CD14-positive monocyte (primary cell): ENCODE data around the gene COL6A1. TPM values are rescaled to one million over a fixed set of nuclear protein-coding genes. Genes with fewer than 3 reads are reported as not detected.

Source experiments
- DNase-seq, 3 donors: peaks; one replicate each; pipeline ENCODE4 v3.0.0-alpha.2; 2011 to 2022
- H2AFZ ChIP-seq: 2 replicates; pipeline ENCODE4 v1.6.0; 2012; ENCODE audit warnings: mild to moderate bottlenecking, low read depth, low read length, inconsistent platforms; ENCODE audit not compliant: insufficient read depth, poor library complexity, severe bottlenecking
- H3K27ac ChIP-seq, 2 donors: 1 replicate in 1 of 2; 2 replicates in 1 of 2; pipeline ENCODE4 v1.5.1; 2012 to 2013; ENCODE audit warnings: low read length in 2 of 2, control low read depth in 1 of 2, inconsistent platforms in 1 of 2, low read depth in 1 of 2, mild to moderate bottlenecking in 1 of 2
- H3K27me3 ChIP-seq, 2 donors: one replicate each; pipeline versions ENCODE4 v1.6.0 to v1.6.1; 2011 to 2013; ENCODE audit warnings: low read length in 2 of 2; ENCODE audit not compliant: control insufficient read depth in 2 of 2, insufficient read depth in 2 of 2
- H3K36me3 ChIP-seq, 2 donors: replicated peaks in 1 of 2; 1 replicate in 1 of 2; 2 replicates in 1 of 2; pipeline versions ENCODE4 v1.5.1 to v1.6.1; 2012 to 2013; ENCODE audit warnings: low read length in 2 of 2, control low read depth in 1 of 2, inconsistent platforms in 1 of 2, mild to moderate bottlenecking in 1 of 2; ENCODE audit not compliant: insufficient read depth in 2 of 2, control insufficient read depth in 1 of 2
- H3K4me1 ChIP-seq, 2 donors: 1 replicate in 1 of 2; 2 replicates in 1 of 2; pipeline versions ENCODE4 v1.5.1 to v1.6.1; 2012 to 2013; ENCODE audit warnings: low read length in 2 of 2, control low read depth in 1 of 2, inconsistent platforms in 1 of 2, mild to moderate bottlenecking in 1 of 2, moderate library complexity in 1 of 2; ENCODE audit not compliant: insufficient read depth in 2 of 2, control insufficient read depth in 1 of 2
- H3K4me2 ChIP-seq: replicated peaks from 2 replicates; pipeline ENCODE3; 2012; ENCODE audit warnings: low read length, moderate library complexity, mild to moderate bottlenecking; ENCODE audit not compliant: poor library complexity, severe bottlenecking; ENCODE audit errors: extremely low read depth
- H3K4me3 ChIP-seq, 3 experiments: fragments of 200-600 bp in 1 of 3; sonication (generic) in 1 of 3; replicated peaks in 1 of 3; 1 replicate in 2 of 3; 2 replicates in 1 of 3; pipeline ENCODE4 v1.5.1; 2011 to 2013; ENCODE audit warnings: low read length in 3 of 3, mild to moderate bottlenecking in 3 of 3, control low read depth in 2 of 3, low read depth in 2 of 3, inconsistent platforms in 1 of 3, moderate library complexity in 1 of 3
- H3K79me2 ChIP-seq: 2 replicates; pipeline ENCODE4 v1.6.0; 2012; ENCODE audit warnings: mild to moderate bottlenecking, control low read depth, inconsistent platforms, low read length, moderate library complexity; ENCODE audit not compliant: insufficient read depth
- H3K9ac ChIP-seq: 2 replicates; pipeline ENCODE4 v1.6.0; 2017; ENCODE audit warnings: low read length, mild to moderate bottlenecking; ENCODE audit not compliant: insufficient read depth, poor library complexity, severe bottlenecking
- H3K9me3 ChIP-seq, 2 donors: replicated peaks in 1 of 2; 1 replicate in 1 of 2; 2 replicates in 1 of 2; pipeline versions ENCODE4 v1.5.1 to v1.6.1; 2012 to 2013; ENCODE audit warnings: low read length in 2 of 2, control low read depth in 1 of 2; ENCODE audit not compliant: control insufficient read depth in 1 of 2, insufficient read depth in 1 of 2
- H4K20me1 ChIP-seq: 2 replicates; pipeline ENCODE4 v1.6.0; 2012; ENCODE audit warnings: mild to moderate bottlenecking, low read length, control low read depth, moderate library complexity; ENCODE audit not compliant: insufficient read depth
- H3K27ac Mint-ChIP-seq, 7 donors: one replicate each; pipeline ENCODE4 v1.8.0; 2020; ENCODE audit warnings: mild to moderate bottlenecking in 7 of 7, mixed read lengths in 7 of 7, moderate library complexity in 6 of 7, inconsistent platforms in 2 of 7
- H3K27me3 Mint-ChIP-seq, 3 donors: one replicate each; pipeline ENCODE4 v1.8.0; 2021 to 2022; ENCODE audit warnings: low read depth in 3 of 3, mild to moderate bottlenecking in 3 of 3, mixed read lengths in 3 of 3, moderate library complexity in 3 of 3, inconsistent platforms in 1 of 3
- H3K36me3 Mint-ChIP-seq, 2 donors: one replicate each; pipeline ENCODE4 v1.8.0; 2020; ENCODE audit warnings: mixed read lengths in 2 of 2, inconsistent platforms in 1 of 2, mild to moderate bottlenecking in 1 of 2
- H3K4me1 Mint-ChIP-seq: one replicate; pipeline ENCODE4 v1.8.0; 2020; ENCODE audit warnings: mild to moderate bottlenecking, mixed read lengths
- H3K4me3 Mint-ChIP-seq, 2 donors: one replicate each; pipeline ENCODE4 v1.8.0; 2020; ENCODE audit warnings: mild to moderate bottlenecking in 2 of 2, mixed read lengths in 2 of 2, moderate library complexity in 1 of 2
- H3K9me3 Mint-ChIP-seq, 7 donors: one replicate each; pipeline ENCODE4 v1.8.0; 2020 to 2022; ENCODE audit warnings: mixed read lengths in 7 of 7, mild to moderate bottlenecking in 6 of 7, moderate library complexity in 6 of 7, inconsistent platforms in 2 of 7
- WGBS: methylation state at CpG from one replicate; pipeline ENCODE4 v1.1.5; 2013; ENCODE audit warnings: missing lambda C conversion rate; ENCODE audit not compliant: insufficient coverage; 5-methylcytosine and 5-hydroxymethylcytosine counted together
- intact Hi-C, 2 donors: fragments of 100-400 bp; cut with micrococcal nuclease; formaldehyde crosslinking; loops; one replicate each; pipeline versions ENCODE4 v1.15.0 to v1.15.1; 2023
- polyA plus RNA-seq, 3 donors: library from polyadenylated mRNA; depleted of rRNA in 1 of 3; unstranded in 2 of 3; stranded (reverse) in 1 of 3; fragments of 300-500 nt in 2 of 3; fragments of >200 nt in 1 of 3; fragmentation: Illumina TruSeq in 2 of 3; gene quantifications; 1 replicate in 2 of 3; 2 replicates in 1 of 3; pipeline ENCODE4 v1.2.3, GENCODE V29; 2012 to 2021
- TF ChIP-seq, protein P1 (sequence below): fragments of 200-600 bp; IDR thresholded peaks from one replicate; pipeline ENCODE4 v1.8.0; 2022; ENCODE audit warnings: antibody characterized with exemption, mild to moderate bottlenecking

COL6A1 gene
- polyA plus RNA-seq, 3 donors = 0.08 to 0.11 (median 0.10) TPM

DNA sequence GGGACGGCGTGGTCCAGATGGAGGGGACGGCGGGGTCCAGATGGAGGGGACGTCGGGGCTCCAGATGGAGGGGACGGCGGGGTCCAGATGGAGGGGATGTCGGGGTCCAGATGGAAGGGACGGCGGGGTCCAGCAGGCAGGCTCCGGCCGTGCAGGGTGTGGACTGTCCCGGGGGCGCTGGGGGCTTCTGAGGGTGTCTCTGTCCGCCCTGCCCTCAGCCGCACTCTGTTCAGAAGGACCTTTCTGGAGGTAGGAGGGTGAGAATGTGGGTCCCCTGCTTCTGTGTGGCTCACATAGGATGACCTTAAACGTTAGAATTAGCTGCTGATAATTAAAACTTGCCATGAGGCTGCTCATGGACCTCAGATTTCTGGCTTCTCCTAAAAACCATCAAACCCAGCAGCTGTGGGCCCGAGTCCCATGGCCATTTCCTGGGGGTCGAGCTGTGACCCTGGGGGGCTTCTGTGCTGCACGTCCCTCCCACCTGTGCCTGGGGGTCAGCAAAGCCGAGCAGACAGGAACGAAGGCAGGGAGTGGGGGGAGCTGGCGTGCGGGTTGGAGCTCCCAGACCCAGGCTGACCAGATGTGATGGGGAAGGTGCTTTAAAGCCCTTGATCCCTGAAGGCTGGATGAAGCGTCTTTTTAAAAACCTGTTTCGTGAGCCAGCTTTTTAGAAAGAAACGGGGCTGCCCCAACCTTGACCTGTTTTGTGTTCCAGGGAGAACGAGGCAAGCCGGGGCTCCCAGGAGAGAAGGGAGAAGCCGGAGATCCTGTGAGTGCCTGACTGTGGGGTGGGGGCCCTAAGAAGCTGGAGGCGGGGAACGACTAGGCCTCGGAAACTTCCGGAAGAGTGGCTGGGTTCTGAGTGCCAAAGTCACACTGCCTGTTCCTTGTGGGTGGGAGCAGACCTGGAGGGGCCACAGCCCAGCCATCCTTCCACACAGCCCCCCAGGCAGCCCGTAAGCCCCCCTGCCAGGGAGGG is 7.1 kb downstream of the COL6A1 start:
- Histone ChIP-seq H3K4me1 (no peaks in the 10 kb centered on the region), H3K4me2 (no peak overlapping the region), H3K27ac (no peak overlapping the region), H3K36me3 (no peaks in the 10 kb centered on the region), H2AFZ (no peak overlapping the region), H3K27me3 (peaks cover 0 to 5% of the 10 kb centered on the region in 2 donors), H3K9ac (no peak overlapping the region), H4K20me1 (no peaks in the 10 kb centered on the region), H3K9me3 (no peaks in the 10 kb centered on the region), H3K4me3 (no peak overlapping the region), H3K79me2 (no peaks in the 10 kb centered on the region)
- Mint-ChIP-seq H3K27me3 (peaks cover 1 to 15% (median 7%) of the 10 kb centered on the region in 3 donors), H3K9me3 (peaks cover 0 to 4% (median 0%) of the 10 kb centered on the region in 7 donors), H3K36me3 (no peaks in the 10 kb centered on the region), H3K4me3 (no peak overlapping the region), H3K27ac (no peak overlapping the region), H3K4me1 (no peaks in the 10 kb centered on the region)
- TF ChIP-seq, protein P1, sequence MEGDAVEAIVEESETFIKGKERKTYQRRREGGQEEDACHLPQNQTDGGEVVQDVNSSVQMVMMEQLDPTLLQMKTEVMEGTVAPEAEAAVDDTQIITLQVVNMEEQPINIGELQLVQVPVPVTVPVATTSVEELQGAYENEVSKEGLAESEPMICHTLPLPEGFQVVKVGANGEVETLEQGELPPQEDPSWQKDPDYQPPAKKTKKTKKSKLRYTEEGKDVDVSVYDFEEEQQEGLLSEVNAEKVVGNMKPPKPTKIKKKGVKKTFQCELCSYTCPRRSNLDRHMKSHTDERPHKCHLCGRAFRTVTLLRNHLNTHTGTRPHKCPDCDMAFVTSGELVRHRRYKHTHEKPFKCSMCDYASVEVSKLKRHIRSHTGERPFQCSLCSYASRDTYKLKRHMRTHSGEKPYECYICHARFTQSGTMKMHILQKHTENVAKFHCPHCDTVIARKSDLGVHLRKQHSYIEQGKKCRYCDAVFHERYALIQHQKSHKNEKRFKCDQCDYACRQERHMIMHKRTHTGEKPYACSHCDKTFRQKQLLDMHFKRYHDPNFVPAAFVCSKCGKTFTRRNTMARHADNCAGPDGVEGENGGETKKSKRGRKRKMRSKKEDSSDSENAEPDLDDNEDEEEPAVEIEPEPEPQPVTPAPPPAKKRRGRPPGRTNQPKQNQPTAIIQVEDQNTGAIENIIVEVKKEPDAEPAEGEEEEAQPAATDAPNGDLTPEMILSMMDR = no peak
- no peak for DNase-seq
- 94% methylated on average over 23 of the region's 36 CpGs for WGBS
- intact Hi-C loops = no loop called here

DNA sequence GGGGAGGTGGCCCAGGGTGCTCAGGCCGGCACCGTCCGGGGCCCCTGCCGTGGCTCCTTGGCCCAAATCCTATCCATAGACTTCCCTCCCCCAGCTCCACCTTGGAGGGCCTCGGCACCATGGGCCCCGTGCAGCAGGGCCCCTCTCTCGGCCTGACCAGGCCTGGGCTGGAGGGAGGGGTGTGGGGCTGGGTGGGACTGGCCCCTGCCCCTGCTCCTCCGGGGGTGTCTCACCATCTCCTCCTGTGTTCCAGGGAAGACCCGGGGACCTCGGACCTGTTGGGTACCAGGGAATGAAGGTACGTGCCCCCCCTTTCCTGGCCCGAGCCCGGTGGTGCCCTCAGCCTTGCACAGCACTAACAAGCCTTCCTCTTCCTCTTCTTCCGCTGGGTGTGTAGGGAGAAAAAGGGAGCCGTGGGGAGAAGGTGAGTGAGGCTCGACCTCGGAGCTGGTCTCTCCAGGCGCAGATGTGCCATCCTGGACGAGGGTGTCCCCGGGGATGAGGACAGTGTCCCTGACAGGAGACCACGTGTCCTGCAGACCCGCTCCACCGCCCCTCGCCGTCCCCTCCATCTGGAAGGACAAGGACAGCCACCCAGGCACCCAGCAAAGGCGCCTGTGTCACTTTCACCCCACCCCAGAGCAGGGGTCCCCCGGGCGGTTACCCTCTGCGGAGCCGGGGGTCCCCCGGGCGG is 7.9 kb downstream of the COL6A1 start:
- Mint-ChIP-seq H3K36me3 (no peaks in the 10 kb centered on the region), H3K27me3 (peaks cover 1 to 13% (median 7%) of the 10 kb centered on the region in 3 donors), H3K27ac (no peak overlapping the region), H3K4me3 (no peak overlapping the region), H3K4me1 (no peaks in the 10 kb centered on the region), H3K9me3 (peaks cover 0 to 4% (median 0%) of the 10 kb centered on the region in 7 donors)
- no peaks in the 10 kb centered on the region for H3K79me2 ChIP-seq
- H3K9ac ChIP-seq = no peak overlapping the region
- no peaks in the 10 kb centered on the region for H3K4me1 ChIP-seq
- intact Hi-C loops = no loop called here
- H4K20me1 ChIP-seq = no peaks in the 10 kb centered on the region
- H3K36me3 ChIP-seq = no peaks in the 10 kb centered on the region
- peaks cover 0 to 2% of the 10 kb centered on the region in 2 donors for H3K27me3 ChIP-seq
- TF ChIP-seq, protein P1 = no peak
- H3K4me2 ChIP-seq = no peak overlapping the region
- H3K27ac ChIP-seq = no peak overlapping the region
- H2AFZ ChIP-seq = no peak overlapping the region
- no peak overlapping the region for H3K4me3 ChIP-seq
- 89% methylated on average over 18 of the region's 32 CpGs for WGBS
- no peaks in the 10 kb centered on the region for H3K9me3 ChIP-seq
- no peak for DNase-seq
